ENCODE measurements around the gene OR2A25.

The OR2A25 gene, protein sequence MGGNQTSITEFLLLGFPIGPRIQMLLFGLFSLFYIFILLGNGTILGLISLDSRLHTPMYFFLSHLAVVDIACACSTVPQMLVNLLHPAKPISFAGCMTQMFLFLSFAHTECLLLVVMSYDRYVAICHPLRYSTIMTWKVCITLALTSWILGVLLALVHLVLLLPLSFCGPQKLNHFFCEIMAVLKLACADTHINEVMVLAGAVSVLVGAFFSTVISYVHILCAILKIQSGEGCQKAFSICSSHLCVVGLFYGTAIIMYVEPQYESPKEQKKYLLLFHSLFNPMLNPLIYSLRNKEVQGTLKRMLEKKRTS

GRCh38 chr7:144069511-144069910 lies at the start of gene OR2A25:
OR2A25 (plus strand) TSS chr7:144069811; CDS start chr7:144074220, 4,409 bp downstream.
- TF ChIP-seq MYC (IDR thresholded peaks at IDR 0.05; ENCODE audit: low read depth, low read length) (no peak), POLR2A (IDR thresholded peaks at IDR 0.05; ENCODE audit: extremely low read depth, insufficient read length) (no peak)
- TF ChIP-seq, protein P1, sequence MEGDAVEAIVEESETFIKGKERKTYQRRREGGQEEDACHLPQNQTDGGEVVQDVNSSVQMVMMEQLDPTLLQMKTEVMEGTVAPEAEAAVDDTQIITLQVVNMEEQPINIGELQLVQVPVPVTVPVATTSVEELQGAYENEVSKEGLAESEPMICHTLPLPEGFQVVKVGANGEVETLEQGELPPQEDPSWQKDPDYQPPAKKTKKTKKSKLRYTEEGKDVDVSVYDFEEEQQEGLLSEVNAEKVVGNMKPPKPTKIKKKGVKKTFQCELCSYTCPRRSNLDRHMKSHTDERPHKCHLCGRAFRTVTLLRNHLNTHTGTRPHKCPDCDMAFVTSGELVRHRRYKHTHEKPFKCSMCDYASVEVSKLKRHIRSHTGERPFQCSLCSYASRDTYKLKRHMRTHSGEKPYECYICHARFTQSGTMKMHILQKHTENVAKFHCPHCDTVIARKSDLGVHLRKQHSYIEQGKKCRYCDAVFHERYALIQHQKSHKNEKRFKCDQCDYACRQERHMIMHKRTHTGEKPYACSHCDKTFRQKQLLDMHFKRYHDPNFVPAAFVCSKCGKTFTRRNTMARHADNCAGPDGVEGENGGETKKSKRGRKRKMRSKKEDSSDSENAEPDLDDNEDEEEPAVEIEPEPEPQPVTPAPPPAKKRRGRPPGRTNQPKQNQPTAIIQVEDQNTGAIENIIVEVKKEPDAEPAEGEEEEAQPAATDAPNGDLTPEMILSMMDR (IDR thresholded peaks at IDR 0.05; ENCODE audit: low read depth, low read length): no peak
- TF ChIP-seq, protein P2, sequence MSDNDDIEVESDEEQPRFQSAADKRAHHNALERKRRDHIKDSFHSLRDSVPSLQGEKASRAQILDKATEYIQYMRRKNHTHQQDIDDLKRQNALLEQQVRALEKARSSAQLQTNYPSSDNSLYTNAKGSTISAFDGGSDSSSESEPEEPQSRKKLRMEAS (IDR thresholded peaks at IDR 0.05; ENCODE audit: low read depth, low read length): no peak
- DNase-seq (ENCODE audit: low read depth): no peak
- H3K4me3 ChIP-seq (ENCODE audit: low read depth, low read length): no peak within 1 kb of the TSS

GRCh38 chr7:144020340-144020739 lies 49.3 kb upstream of the OR2A25 start:
- TF ChIP-seq MYC (IDR thresholded peaks at IDR 0.05; ENCODE audit: low read depth, low read length) (no peak), POLR2A (IDR thresholded peaks at IDR 0.05; ENCODE audit: extremely low read depth, insufficient read length) (no peak)
- TF ChIP-seq, protein P1 (IDR thresholded peaks at IDR 0.05; ENCODE audit: low read depth, low read length): no peak
- TF ChIP-seq, protein P2 (IDR thresholded peaks at IDR 0.05; ENCODE audit: low read depth, low read length): no peak
- H3K4me3 ChIP-seq (ENCODE audit: low read depth, low read length): no peak overlapping the region

GRCh38 chr7:144022169-144022568 lies 47.4 kb upstream of the OR2A25 start:
- TF ChIP-seq, protein P2 (IDR thresholded peaks at IDR 0.05; ENCODE audit: low read depth, low read length): no peak
- TF ChIP-seq POLR2A (IDR thresholded peaks at IDR 0.05; ENCODE audit: extremely low read depth, insufficient read length) (no peak), MYC (IDR thresholded peaks at IDR 0.05; ENCODE audit: low read depth, low read length) (no peak)
- TF ChIP-seq, protein P1 (IDR thresholded peaks at IDR 0.05; ENCODE audit: low read depth, low read length): no peak
- no peak overlapping the region for H3K4me3 ChIP-seq (ENCODE audit: low read depth, low read length)
- no peak for DNase-seq (ENCODE audit: low read depth)

More at GRCh38 chr7:144020340-144020739, 49.3 kb upstream of the OR2A25 start:
- DNase-seq (ENCODE audit: low read depth): no peak

DNA sequence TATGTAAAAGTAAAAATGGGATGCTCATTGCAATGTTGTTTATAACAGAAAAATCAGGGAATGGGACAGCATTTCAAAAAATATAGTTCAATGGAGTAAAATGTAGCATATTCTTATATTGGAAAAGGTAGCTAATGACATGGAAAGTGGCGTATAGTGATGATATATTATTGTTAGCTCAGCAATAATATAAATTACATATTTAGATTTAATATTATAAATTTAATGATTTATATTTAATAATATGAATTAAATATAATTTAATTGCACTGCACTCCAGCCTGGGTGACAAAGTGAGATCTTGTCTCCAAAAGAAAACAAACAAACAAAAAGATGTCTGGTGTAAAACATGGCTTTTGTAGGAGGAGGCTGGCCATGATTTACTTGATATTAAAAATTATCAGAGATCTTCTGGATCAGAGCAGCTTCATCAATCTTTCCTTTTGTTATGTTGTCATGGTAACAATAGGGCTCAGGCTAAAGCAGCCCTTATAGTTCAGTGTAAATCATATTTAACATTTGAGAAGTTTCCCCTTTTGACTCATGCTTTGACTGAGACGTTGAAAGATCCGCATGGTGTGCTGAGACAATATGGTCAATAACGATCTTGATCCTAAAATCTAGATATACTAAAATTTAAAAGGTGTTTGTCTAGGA lies 46.3 kb upstream of the OR2A25 start:
- DNase-seq (ENCODE audit: low read depth): no peak
- TF ChIP-seq MYC (IDR thresholded peaks at IDR 0.05; ENCODE audit: low read depth, low read length) (no peak), POLR2A (IDR thresholded peaks at IDR 0.05; ENCODE audit: extremely low read depth, insufficient read length) (no peak)
- TF ChIP-seq, protein P2 (IDR thresholded peaks at IDR 0.05; ENCODE audit: low read depth, low read length): no peak
- TF ChIP-seq, protein P1 (IDR thresholded peaks at IDR 0.05; ENCODE audit: low read depth, low read length): no peak
- H3K4me3 ChIP-seq (ENCODE audit: low read depth, low read length): no peak overlapping the region

GRCh38 chr7:144024213-144024612 lies 45.4 kb upstream of the OR2A25 start:
- TF ChIP-seq POLR2A (IDR thresholded peaks at IDR 0.05; ENCODE audit: extremely low read depth, insufficient read length): no peak
- TF ChIP-seq, protein P1 (IDR thresholded peaks at IDR 0.05; ENCODE audit: low read depth, low read length): no peak
- TF ChIP-seq, protein P2 (IDR thresholded peaks at IDR 0.05; ENCODE audit: low read depth, low read length): no peak
- DNase-seq (ENCODE audit: low read depth): no peak
- no peak overlapping the region for H3K4me3 ChIP-seq (ENCODE audit: low read depth, low read length)

All from NB4 (cell line).